Breast epithelium (tissue), 3 donors: ENCODE measurements around the gene ROPN1L.

Source experiments
- POLR2A ChIP-seq: fragments of 450-650 bp; IDR thresholded peaks from one replicate; pipeline ENCODE4 v1.6.1; 2016; ENCODE audit warnings: antibody characterized with exemption, mild to moderate bottlenecking, moderate library complexity
- POLR2AphosphoS5 ChIP-seq, 3 donors: sonication (generic); formaldehyde crosslinking; IDR thresholded peaks; one replicate each; pipeline ENCODE4 v1.6.1; 2017; ENCODE audit warnings: antibody characterized with exemption in 3 of 3
- TF ChIP-seq, protein P1 (sequence below), 3 donors: fragments of 450-650 bp; IDR thresholded peaks; one replicate each; pipeline ENCODE4 v1.5.1; 2016 to 2017; ENCODE audit warnings: antibody characterized with exemption in 3 of 3, mild to moderate bottlenecking in 3 of 3, moderate library complexity in 3 of 3

DNA sequence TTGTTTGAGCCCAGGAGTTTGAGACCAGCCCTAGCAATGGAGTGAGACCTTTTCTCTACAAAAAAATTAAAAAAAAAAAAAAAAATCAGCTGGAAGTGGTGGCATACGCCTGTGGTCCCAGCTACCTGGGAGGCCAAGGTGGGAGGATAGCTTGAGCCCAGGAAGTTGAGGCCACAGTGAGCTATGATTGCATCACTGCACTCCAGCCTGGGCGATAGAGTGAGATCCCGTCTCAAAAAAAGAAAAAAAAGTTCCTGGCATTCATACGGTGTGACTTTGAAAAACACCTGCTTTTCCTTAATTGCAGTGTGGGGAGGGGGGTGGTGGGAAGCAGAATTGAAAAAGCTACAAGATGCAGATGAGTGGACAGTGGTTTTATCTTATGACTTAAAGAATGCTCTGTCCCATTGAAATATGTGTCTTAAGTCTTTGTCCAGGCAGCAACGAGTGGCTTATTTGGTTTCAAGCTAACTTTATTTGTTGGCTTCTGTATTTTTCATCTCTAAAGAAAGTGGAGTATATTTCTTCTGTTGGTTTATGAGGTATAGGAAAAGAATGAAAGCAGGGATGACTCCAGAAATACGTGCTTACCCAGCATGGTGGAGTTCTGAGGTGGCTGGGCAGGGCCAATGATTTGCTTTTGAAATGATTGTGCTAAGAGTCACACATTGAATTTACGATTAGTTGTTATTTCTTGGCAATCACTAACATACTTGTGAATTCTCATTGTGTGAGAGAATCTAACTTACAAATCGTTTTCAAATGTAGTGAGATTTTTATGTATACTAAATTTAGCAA is 27.8 kb downstream of the ROPN1L start:
- TF ChIP-seq, protein P1, sequence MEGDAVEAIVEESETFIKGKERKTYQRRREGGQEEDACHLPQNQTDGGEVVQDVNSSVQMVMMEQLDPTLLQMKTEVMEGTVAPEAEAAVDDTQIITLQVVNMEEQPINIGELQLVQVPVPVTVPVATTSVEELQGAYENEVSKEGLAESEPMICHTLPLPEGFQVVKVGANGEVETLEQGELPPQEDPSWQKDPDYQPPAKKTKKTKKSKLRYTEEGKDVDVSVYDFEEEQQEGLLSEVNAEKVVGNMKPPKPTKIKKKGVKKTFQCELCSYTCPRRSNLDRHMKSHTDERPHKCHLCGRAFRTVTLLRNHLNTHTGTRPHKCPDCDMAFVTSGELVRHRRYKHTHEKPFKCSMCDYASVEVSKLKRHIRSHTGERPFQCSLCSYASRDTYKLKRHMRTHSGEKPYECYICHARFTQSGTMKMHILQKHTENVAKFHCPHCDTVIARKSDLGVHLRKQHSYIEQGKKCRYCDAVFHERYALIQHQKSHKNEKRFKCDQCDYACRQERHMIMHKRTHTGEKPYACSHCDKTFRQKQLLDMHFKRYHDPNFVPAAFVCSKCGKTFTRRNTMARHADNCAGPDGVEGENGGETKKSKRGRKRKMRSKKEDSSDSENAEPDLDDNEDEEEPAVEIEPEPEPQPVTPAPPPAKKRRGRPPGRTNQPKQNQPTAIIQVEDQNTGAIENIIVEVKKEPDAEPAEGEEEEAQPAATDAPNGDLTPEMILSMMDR (IDR thresholded peaks at IDR 0.05): no peak
- TF ChIP-seq POLR2AphosphoS5 (IDR thresholded peaks at IDR 0.05) (no peak), POLR2A (no peak)
